ENCODE data around the gene KPNB1.
A peak's percentile ranks its signal among the peaks of the same experiment; 100 is the strongest.

KPNB1 gene

GRCh38 chr17:47649153-47649971 is at the start of gene KPNB1:
KPNB1 (plus strand) TSS chr17:47649919; CDS start chr17:47650245, 326 bp downstream.
- DNase-seq (ENCODE audit: extremely low spot score, insufficient read length, low read depth), result peak; percentile 84
- peak; percentile 99 for FAIRE-seq

- no peak for DNase-seq (ENCODE audit: extremely low spot score, insufficient read length, low read depth)
- no peak for FAIRE-seq
These were observed 45.7 kb upstream of the KPNB1 start for GRCh38 chr17:47603830-47604597.

- FAIRE-seq (no peak), DNase-seq (ENCODE audit: extremely low spot score, insufficient read length, low read depth) (no peak)
These were observed 45.2 kb upstream of the KPNB1 start for GRCh38 chr17:47604598-47604927.

- DNase-seq (ENCODE audit: extremely low spot score, insufficient read length, low read depth), result no peak
- no peak for FAIRE-seq
These were observed 44.7 kb upstream of the KPNB1 start for GRCh38 chr17:47605011-47605410.

- no peak for FAIRE-seq
- no peak for DNase-seq (ENCODE audit: extremely low spot score, insufficient read length, low read depth)
These were observed 42.2 kb upstream of the KPNB1 start for GRCh38 chr17:47607481-47607880.

GRCh38 chr17:47611372-47612350 is 38.1 kb upstream of the KPNB1 start:
- no peak for FAIRE-seq
- DNase-seq (ENCODE audit: extremely low spot score, insufficient read length, low read depth), result no peak

- DNase-seq (ENCODE audit: extremely low spot score, insufficient read length, low read depth) (peak; percentile 17), FAIRE-seq (peak; percentile 76)
These were observed 33.8 kb upstream of the KPNB1 start for GRCh38 chr17:47615766-47616424.

GRCh38 chr17:47618410-47618809 is 31.3 kb upstream of the KPNB1 start:
- no peak for DNase-seq (ENCODE audit: extremely low spot score, insufficient read length, low read depth)

GRCh38 chr17:47620503-47621245 is 29.0 kb upstream of the KPNB1 start:
- DNase-seq (ENCODE audit: extremely low spot score, insufficient read length, low read depth) (no peak), FAIRE-seq (no peak)

More at GRCh38 chr17:47618410-47618809, 31.3 kb upstream of the KPNB1 start:
- FAIRE-seq, result no peak

GRCh38 chr17:47621293-47622179 is 28.2 kb upstream of the KPNB1 start:
- DNase-seq (ENCODE audit: extremely low spot score, insufficient read length, low read depth) (no peak), FAIRE-seq (no peak)

- FAIRE-seq (no peak), DNase-seq (ENCODE audit: extremely low spot score, insufficient read length, low read depth) (no peak)
These were observed 27.6 kb upstream of the KPNB1 start for GRCh38 chr17:47622180-47622549.

GRCh38 chr17:47624727-47625068 is 25.0 kb upstream of the KPNB1 start:
- no peak for FAIRE-seq
- DNase-seq (ENCODE audit: extremely low spot score, insufficient read length, low read depth), result no peak

GRCh38 chr17:47628014-47628566 is 21.6 kb upstream of the KPNB1 start:
- FAIRE-seq (no peak), DNase-seq (ENCODE audit: extremely low spot score, insufficient read length, low read depth) (no peak)

GRCh38 chr17:47629826-47630225 is 19.9 kb upstream of the KPNB1 start:
- FAIRE-seq, result no peak

GRCh38 chr17:47630614-47631013 is 19.1 kb upstream of the KPNB1 start:
- FAIRE-seq (no peak), DNase-seq (ENCODE audit: extremely low spot score, insufficient read length, low read depth) (no peak)

More at GRCh38 chr17:47629826-47630225, 19.9 kb upstream of the KPNB1 start:
- DNase-seq (ENCODE audit: extremely low spot score, insufficient read length, low read depth), result no peak

- DNase-seq (ENCODE audit: extremely low spot score, insufficient read length, low read depth) (no peak), FAIRE-seq (no peak)
These were observed 16.7 kb upstream of the KPNB1 start for GRCh38 chr17:47632991-47633390.

GRCh38 chr17:47633996-47634395 is 15.7 kb upstream of the KPNB1 start:
- FAIRE-seq (no peak), DNase-seq (ENCODE audit: extremely low spot score, insufficient read length, low read depth) (no peak)

- no peak for FAIRE-seq
- DNase-seq (ENCODE audit: extremely low spot score, insufficient read length, low read depth), result no peak
These were observed 14.8 kb upstream of the KPNB1 start for GRCh38 chr17:47634870-47635269.
